ENCODE results near the gene ZNF577. TPM values are rescaled to one million over a fixed set of nuclear protein-coding genes. Genes with fewer than 3 reads are reported as not detected.

The ZNF577 gene
- total and polyA plus RNA-seq, 2 of the 13 experiments (the other 11 are each of a cell fraction or from before 2014, with no cell fraction given) = 5.7 to 7.6 TPM

DNA sequence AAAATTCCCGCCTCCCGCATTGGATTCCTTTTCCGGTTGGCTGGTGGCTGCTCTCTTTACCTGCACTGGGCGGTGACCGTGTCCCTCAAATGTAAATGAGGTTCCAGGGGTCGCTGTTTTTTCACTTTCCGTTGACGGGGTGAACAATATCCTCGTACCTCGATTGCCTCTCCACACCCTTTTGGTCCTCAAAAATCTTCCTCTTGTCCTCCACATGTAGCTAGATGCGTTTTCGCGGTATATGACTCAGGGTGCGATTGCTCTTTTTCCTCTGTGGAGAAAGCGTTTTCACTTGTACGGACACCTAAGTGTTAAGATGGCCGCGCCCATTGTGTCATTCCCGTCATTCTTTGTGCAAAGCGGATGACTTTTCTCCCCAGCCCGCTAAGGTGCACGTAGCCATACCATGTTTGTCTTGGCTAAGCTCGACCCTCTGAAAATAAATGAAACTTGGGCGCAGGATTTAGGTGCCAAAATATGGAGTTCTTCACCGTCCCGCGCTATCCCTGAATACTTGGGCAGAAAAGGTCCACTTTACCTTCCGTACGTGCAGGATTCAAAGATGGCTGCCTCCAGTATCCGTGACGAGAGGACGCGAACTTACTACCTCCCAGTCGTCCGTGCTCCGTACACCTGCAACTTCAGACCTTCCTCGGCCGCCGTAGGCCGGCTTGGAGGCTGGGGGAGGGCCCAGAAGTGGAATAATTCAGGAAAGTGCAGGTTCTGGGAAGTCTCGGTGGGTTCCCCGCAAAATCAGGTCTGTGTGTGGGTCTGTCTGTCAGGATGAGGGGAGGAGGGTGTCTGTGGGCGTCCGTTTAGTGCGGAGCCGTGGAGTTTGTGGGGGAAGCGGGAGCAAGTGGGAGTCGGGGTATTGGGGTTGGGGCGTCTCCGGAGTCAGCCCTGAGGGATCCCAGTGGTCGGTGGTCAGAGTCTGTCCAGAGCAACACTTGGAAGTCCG, 39.3 kb upstream of the ZNF577 start, which contains the start of gene ZNF613 (continued):
- TF ChIP-seq HDAC1 (CRISPR knock-in tag; IDR thresholded peaks at IDR 0.05) (peak; percentile 37; the same call in 1 of the 2 replicates), HNF1A (IDR thresholded peaks at IDR 0.05; ENCODE audit: low read depth) (no peak), HNF1A (CRISPR knock-in tag; IDR thresholded peaks at IDR 0.05; ENCODE audit: borderline replicate concordance) (no peak), MAZ (IDR thresholded peaks at IDR 0.05; ENCODE audit: borderline replicate concordance, low read depth, low read length) (no peak), MAZ (CRISPR knock-in tag; IDR thresholded peaks at IDR 0.05; ENCODE audit: low read depth) (no peak), ZNF350 (CRISPR knock-in tag; IDR thresholded peaks at IDR 0.05; ENCODE audit: borderline replicate concordance, low read depth) (peak; percentile 86), NBN (conservative IDR thresholded peaks at IDR 0.05) (no peak), MED1 (CRISPR knock-in tag; IDR thresholded peaks at IDR 0.05) (no peak), SETDB1 (CRISPR knock-in tag; IDR thresholded peaks at IDR 0.05; ENCODE audit: borderline replicate concordance) (no peak), GATA4 (IDR thresholded peaks at IDR 0.05; ENCODE audit: borderline replicate concordance, low read depth) (0 out of 2 replicates have a peak, but pooled peaks have one; percentile 27), STAT6 (CRISPR knock-in tag; IDR thresholded peaks at IDR 0.05; ENCODE audit: borderline replicate concordance) (peak; percentile 76; the same call in 1 of the 2 replicates), YEATS2 (CRISPR knock-in tag; IDR thresholded peaks at IDR 0.05; ENCODE audit: borderline replicate concordance) (peak; percentile 73), FLYWCH1 (CRISPR knock-in tag; IDR thresholded peaks at IDR 0.05) (no peak), HNRNPLL (IDR thresholded peaks at IDR 0.05; ENCODE audit: low read depth, low read length, poor library complexity, severe bottlenecking) (peak; percentile 36), NR2F2 (IDR thresholded peaks at IDR 0.05; ENCODE audit: borderline replicate concordance, low read depth) (0 out of 2 replicates have a peak, but pooled peaks have one; percentile 4)
- TF ChIP-seq, protein P1, sequence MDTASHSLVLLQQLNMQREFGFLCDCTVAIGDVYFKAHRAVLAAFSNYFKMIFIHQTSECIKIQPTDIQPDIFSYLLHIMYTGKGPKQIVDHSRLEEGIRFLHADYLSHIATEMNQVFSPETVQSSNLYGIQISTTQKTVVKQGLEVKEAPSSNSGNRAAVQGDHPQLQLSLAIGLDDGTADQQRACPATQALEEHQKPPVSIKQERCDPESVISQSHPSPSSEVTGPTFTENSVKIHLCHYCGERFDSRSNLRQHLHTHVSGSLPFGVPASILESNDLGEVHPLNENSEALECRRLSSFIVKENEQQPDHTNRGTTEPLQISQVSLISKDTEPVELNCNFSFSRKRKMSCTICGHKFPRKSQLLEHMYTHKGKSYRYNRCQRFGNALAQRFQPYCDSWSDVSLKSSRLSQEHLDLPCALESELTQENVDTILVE (CRISPR knock-in tag; IDR thresholded peaks at IDR 0.05) = 0 out of 2 replicates have a peak, but pooled peaks have one; percentile 28
